ENCODE measurements around the gene SKI. TPM values are rescaled to one million over a fixed set of nuclear protein-coding genes. Genes with fewer than 3 reads are reported as not detected.
"Not testable (repeated sequence)": the region's sequence is repeated elsewhere in the genome, so short reads cannot be mapped to it uniquely, and the experiment has no call there.

SKI gene
- total and polyA plus RNA-seq, 2 experiments from 2014 or later = 9.3 to 66.8 TPM

DNA sequence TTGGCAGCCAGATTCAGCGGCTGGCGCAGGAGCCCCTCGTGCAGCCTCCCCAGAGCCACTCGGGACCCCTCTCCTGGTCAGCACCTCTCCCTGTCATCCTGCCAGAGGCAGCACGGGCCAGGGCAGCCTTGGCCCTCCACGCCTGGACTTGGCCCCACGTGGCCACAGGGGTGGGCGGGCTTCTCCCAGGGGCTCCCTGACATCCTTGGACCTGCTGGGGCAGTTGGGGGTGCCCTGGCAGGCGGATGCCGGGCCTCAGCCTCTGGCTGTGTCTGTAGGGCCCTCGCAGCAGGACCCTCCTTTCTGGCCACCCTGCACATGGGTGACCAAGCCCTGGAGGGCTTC is 103.1 kb downstream of the SKI start (continued):
- TF ChIP-seq, protein P1, sequence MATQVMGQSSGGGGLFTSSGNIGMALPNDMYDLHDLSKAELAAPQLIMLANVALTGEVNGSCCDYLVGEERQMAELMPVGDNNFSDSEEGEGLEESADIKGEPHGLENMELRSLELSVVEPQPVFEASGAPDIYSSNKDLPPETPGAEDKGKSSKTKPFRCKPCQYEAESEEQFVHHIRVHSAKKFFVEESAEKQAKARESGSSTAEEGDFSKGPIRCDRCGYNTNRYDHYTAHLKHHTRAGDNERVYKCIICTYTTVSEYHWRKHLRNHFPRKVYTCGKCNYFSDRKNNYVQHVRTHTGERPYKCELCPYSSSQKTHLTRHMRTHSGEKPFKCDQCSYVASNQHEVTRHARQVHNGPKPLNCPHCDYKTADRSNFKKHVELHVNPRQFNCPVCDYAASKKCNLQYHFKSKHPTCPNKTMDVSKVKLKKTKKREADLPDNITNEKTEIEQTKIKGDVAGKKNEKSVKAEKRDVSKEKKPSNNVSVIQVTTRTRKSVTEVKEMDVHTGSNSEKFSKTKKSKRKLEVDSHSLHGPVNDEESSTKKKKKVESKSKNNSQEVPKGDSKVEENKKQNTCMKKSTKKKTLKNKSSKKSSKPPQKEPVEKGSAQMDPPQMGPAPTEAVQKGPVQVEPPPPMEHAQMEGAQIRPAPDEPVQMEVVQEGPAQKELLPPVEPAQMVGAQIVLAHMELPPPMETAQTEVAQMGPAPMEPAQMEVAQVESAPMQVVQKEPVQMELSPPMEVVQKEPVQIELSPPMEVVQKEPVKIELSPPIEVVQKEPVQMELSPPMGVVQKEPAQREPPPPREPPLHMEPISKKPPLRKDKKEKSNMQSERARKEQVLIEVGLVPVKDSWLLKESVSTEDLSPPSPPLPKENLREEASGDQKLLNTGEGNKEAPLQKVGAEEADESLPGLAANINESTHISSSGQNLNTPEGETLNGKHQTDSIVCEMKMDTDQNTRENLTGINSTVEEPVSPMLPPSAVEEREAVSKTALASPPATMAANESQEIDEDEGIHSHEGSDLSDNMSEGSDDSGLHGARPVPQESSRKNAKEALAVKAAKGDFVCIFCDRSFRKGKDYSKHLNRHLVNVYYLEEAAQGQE (IDR thresholded peaks at IDR 0.05; ENCODE audit: unreplicated experiment) = no peak
- TF ChIP-seq STAT1 (IDR thresholded peaks at IDR 0.05; ENCODE audit: unreplicated experiment) = no peak
- no peak for TF ChIP-seq EZH2 (IDR thresholded peaks at IDR 0.05; ENCODE audit: low read depth, unreplicated experiment)
- TF ChIP-seq, protein P2, sequence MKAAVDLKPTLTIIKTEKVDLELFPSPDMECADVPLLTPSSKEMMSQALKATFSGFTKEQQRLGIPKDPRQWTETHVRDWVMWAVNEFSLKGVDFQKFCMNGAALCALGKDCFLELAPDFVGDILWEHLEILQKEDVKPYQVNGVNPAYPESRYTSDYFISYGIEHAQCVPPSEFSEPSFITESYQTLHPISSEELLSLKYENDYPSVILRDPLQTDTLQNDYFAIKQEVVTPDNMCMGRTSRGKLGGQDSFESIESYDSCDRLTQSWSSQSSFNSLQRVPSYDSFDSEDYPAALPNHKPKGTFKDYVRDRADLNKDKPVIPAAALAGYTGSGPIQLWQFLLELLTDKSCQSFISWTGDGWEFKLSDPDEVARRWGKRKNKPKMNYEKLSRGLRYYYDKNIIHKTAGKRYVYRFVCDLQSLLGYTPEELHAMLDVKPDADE (IDR thresholded peaks at IDR 0.05) = no peak
- no peak for TF ChIP-seq ZNF114 (CRISPR knock-in tag; IDR thresholded peaks at IDR 0.05)
- no peak for TF ChIP-seq POLR2AphosphoS5 (IDR thresholded peaks at IDR 0.05; ENCODE audit: low read depth)

DNA sequence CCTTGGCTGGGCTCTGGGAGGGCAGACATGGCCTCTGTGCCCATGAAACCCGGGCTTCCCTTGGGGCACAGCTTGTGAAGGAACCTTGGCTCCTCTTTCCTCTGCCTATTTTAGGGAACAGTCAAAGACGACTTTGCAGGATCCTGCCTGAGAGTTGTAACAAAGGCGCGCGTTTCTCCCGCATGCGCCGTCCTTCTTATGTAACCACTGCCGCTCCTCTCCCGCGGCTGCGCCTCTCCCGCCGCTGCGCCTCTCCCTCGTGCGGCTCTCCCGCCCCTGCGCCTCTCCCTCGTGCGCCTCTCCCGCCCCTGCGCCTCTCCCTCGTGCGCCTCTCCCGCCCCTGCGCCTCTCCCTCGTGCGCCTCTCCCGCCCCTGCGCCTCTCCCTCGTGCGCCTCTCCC is 103.5 kb downstream of the SKI start:
- H3F3A ChIP-seq (replicated peaks; ENCODE audit: low read depth); H3K27ac ChIP-seq (ENCODE audit: low read depth); ATAC-seq; H3K4me3 Mint-ChIP-seq; H4K20me1 ChIP-seq (replicated peaks; ENCODE audit: insufficient read depth); H3K36me3 ChIP-seq (ENCODE audit: insufficient read depth); H3K36me3 Mint-ChIP-seq (ENCODE audit: low read depth); H3K9me2 ChIP-seq (ENCODE audit: insufficient read depth); H3K27me3 ChIP-seq (ENCODE audit: insufficient read depth); DNase-seq (ENCODE audit: low spot score); H3K4me3 ChIP-seq; H3K27ac Mint-ChIP-seq; H3K4me1 ChIP-seq (ENCODE audit: insufficient read depth); H2AFZ ChIP-seq; H3K79me2 ChIP-seq (replicated peaks; ENCODE audit: insufficient read depth); H3K27me3 Mint-ChIP-seq (ENCODE audit: insufficient read depth, low read depth, poor library complexity); H3K4me2 ChIP-seq; H3K4me1 Mint-ChIP-seq: not testable (repeated sequence)
- H3K9me3 Mint-ChIP-seq = peaks cover 15% of the 10 kb centered on the region

DNA sequence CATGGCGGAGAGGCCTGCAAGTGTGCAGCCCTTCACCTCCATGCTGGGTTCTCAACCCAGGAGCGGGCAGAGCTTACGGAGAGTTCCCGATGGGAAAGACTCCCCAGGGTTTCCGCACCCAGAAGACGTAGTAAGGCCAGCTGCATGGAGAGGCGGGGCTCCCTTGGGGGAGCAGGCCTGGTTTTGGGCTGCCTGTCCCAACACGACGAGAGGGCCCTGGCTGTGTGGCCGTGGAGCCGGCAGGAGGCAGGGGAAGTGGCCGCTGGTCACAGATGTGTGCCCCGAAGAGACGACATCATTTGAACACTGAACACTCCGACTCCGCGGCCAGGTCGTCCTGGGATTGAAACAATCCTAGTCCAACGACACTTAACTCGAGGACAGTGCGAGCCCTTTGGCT is 106.2 kb downstream of the SKI start:
- no peak overlapping the region for H3K27ac Mint-ChIP-seq

More for the DNA sequence above, 106.2 kb downstream of the SKI start:
- Mint-ChIP-seq H3K4me3 (no peak overlapping the region), H3K4me1 (no peaks in the 10 kb centered on the region), H3K9me3 (peaks cover 11% of the 10 kb centered on the region), H3K36me3 (ENCODE audit: low read depth) (peaks cover 8% of the 10 kb centered on the region; the same call in 1 of the 3 replicates), H3K27me3 (ENCODE audit: insufficient read depth, low read depth, poor library complexity) (peaks cover 4% of the 10 kb centered on the region)
- Histone ChIP-seq H3K4me2 (no peak overlapping the region), H3K4me1 (ENCODE audit: insufficient read depth) (no peaks in the 10 kb centered on the region), H4K20me1 (replicated peaks; ENCODE audit: insufficient read depth) (no peaks in the 10 kb centered on the region), H3K79me2 (replicated peaks; ENCODE audit: insufficient read depth) (no peaks in the 10 kb centered on the region), H2AFZ (no peak overlapping the region), H3K36me3 (ENCODE audit: insufficient read depth) (no peaks in the 10 kb centered on the region), H3K27ac (ENCODE audit: low read depth) (no peak overlapping the region), H3K27me3 (ENCODE audit: insufficient read depth) (no peaks in the 10 kb centered on the region), H3K4me3 (no peak overlapping the region), H3K9me2 (ENCODE audit: insufficient read depth) (no peaks in the 10 kb centered on the region), H3F3A (replicated peaks; ENCODE audit: low read depth) (no peaks in the 10 kb centered on the region)
- TF ChIP-seq ZNF114 (CRISPR knock-in tag; IDR thresholded peaks at IDR 0.05) (no peak), JUNB (IDR thresholded peaks at IDR 0.05; ENCODE audit: unreplicated experiment) (no peak), STAT1 (IDR thresholded peaks at IDR 0.05; ENCODE audit: unreplicated experiment) (no peak), POLR2AphosphoS5 (IDR thresholded peaks at IDR 0.05; ENCODE audit: low read depth) (no peak), CREB1 (CRISPR knock-in tag; IDR thresholded peaks at IDR 0.05; ENCODE audit: low read depth) (no peak)
- TF ChIP-seq, protein P3, sequence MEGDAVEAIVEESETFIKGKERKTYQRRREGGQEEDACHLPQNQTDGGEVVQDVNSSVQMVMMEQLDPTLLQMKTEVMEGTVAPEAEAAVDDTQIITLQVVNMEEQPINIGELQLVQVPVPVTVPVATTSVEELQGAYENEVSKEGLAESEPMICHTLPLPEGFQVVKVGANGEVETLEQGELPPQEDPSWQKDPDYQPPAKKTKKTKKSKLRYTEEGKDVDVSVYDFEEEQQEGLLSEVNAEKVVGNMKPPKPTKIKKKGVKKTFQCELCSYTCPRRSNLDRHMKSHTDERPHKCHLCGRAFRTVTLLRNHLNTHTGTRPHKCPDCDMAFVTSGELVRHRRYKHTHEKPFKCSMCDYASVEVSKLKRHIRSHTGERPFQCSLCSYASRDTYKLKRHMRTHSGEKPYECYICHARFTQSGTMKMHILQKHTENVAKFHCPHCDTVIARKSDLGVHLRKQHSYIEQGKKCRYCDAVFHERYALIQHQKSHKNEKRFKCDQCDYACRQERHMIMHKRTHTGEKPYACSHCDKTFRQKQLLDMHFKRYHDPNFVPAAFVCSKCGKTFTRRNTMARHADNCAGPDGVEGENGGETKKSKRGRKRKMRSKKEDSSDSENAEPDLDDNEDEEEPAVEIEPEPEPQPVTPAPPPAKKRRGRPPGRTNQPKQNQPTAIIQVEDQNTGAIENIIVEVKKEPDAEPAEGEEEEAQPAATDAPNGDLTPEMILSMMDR (conservative IDR thresholded peaks at IDR 0.05; ENCODE audit: low read depth in 2 of 2) = no peak
- ATAC-seq = no peak
- no peak for DNase-seq (ENCODE audit: low spot score)

All from GM23338 (cell line).